DND-41 (cell line): ENCODE measurements around the gene EVI5L.

ENCODE experiments used
- CTCF ChIP-seq: IDR thresholded peaks from 2 replicates; pipeline ENCODE4 v1.5.1; 2012; ENCODE audit warnings: borderline replicate concordance, low read length, moderate library complexity, mild to moderate bottlenecking; ENCODE audit not compliant: poor library complexity, severe bottlenecking; ENCODE audit errors: extremely low read depth
- EZH2 ChIP-seq: IDR thresholded peaks from 3 replicates; pipeline ENCODE4 v1.6.1; 2012; ENCODE audit warnings: borderline replicate concordance, low read depth, mild to moderate bottlenecking, moderate library complexity, low read length, inconsistent platforms; ENCODE audit not compliant: severe bottlenecking

- TF ChIP-seq CTCF (no peak), EZH2 (no peak)
Observed at GRCh38 chr19:7832009-7832408, 2.0 kb downstream of the EVI5L start.
